Motor neuron (in vitro differentiated cells): ENCODE results near the gene MOXD1. TPM values are rescaled to one million over a fixed set of nuclear protein-coding genes. Genes with fewer than 3 reads are reported as not detected.

Source experiments
- ATAC-seq, 8 experiments: fragments of 200-7000 bp; cut with Tn5 transposase; replicated peaks in 6 of 8; 2 replicates each; pipeline ENCODE4 v1.8.0; 2021; ENCODE audit warnings: mild to moderate bottlenecking in 8 of 8, moderate library complexity in 8 of 8
- H3K27ac ChIP-seq, 2 donors: fragments of 250-450 bp; sonication (Bioruptor Pico); 2 replicates each; pipeline ENCODE4 v1.9.0; 2021; ENCODE audit warnings: antibody characterized with exemption in 2 of 2, mild to moderate bottlenecking in 2 of 2, moderate library complexity in 1 of 2
- H3K4me1 ChIP-seq, 2 donors: fragments of 250-450 bp; sonication (Bioruptor Pico); replicated peaks in 1 of 2; 2 replicates each; pipeline ENCODE4 v1.6.1; 2021; ENCODE audit warnings: antibody characterized with exemption in 2 of 2, mild to moderate bottlenecking in 2 of 2, moderate library complexity in 1 of 2
- H3K4me3 ChIP-seq, 5 donors: fragments of 250-450 bp; sonication (Bioruptor Pico); 2 replicates each; pipeline ENCODE4 v1.9.0; 2021; ENCODE audit warnings: antibody characterized with exemption in 5 of 5, mild to moderate bottlenecking in 5 of 5, moderate library complexity in 4 of 5
- whole genome bisulfite sequencing, 10 experiments: fragments of 450-650 bp; shearing (Covaris generic); methylation state at CpG; one replicate each; pipeline ENCODE4 v1.0.0; 2022; 5-methylcytosine and 5-hydroxymethylcytosine counted together
- in situ Hi-C, 9 experiments: fragments of 400-800 bp; cut with MboI; loops; one replicate each; pipeline ENCODE4 v1.15.0; 2021; ENCODE audit warnings: low sequenced_read_pairs in 9 of 9, low pct_unique_long_range_greater_than_20kb in 2 of 9; ENCODE audit not compliant: unreplicated experiment in 9 of 9
- total RNA-seq, 8 experiments: library from RNA; unstranded; fragments of 300-600 nt; gene quantifications; 2 replicates each; pipeline versions ENCODE4 v1.2.3 to v1.2.4, GENCODE V29; 2022

The MOXD1 gene
- total RNA-seq, 8 experiments from 2014 or later = 12.8 to 69.8 (median 29.3) TPM; not detected in 2

GRCh38 chr6:132391391-132392269 is 9.6 kb downstream of the MOXD1 start:
- H3K4me3 ChIP-seq = peak overlapping the region in 3 of 5 donors; percentile 12 to 23 (median 21)
- H3K27ac ChIP-seq = peak overlapping the region; percentile 42 to 45
- WGBS, 10 experiments = 8 to 90% (median 35%) methylated on average over 3 to 11 of the region's 12 CpGs
- peak; percentile 29 to 91 (median 79) for ATAC-seq
- in situ Hi-C loops = no loop called here
- peaks cover 9 to 31% of the 10 kb centered on the region in 2 donors for H3K4me1 ChIP-seq

- no peak overlapping the region for H3K27ac ChIP-seq
- in situ Hi-C loops = no loop called here
Measured at GRCh38 chr6:132390451-132390850, 10.8 kb downstream of the MOXD1 start.

GRCh38 chr6:132390017-132390416 is 11.3 kb downstream of the MOXD1 start:
- Histone ChIP-seq H3K4me1 (peaks cover 9 to 31% of the 10 kb centered on the region in 2 donors), H3K27ac (no peak overlapping the region), H3K4me3 (no peak overlapping the region)
- WGBS, 10 experiments = 69 to 100% (median 83%) methylated on average over 1 to 4 of the region's 4 CpGs
- ATAC-seq = no peak
- in situ Hi-C loops = no loop called here

More at GRCh38 chr6:132390451-132390850, 10.8 kb downstream of the MOXD1 start:
- ATAC-seq = peak in 1 of 8 experiments; percentile 23
- 20 to 100% (median 84%) methylated on average over 1 to 4 of the region's 4 CpGs for WGBS, 10 experiments
- Histone ChIP-seq H3K4me1 (peaks cover 9 to 31% of the 10 kb centered on the region in 2 donors), H3K4me3 (no peak overlapping the region)

- WGBS, 10 experiments = 0 to 89% (median 69%) methylated on average over 1 to 3 of the region's 3 CpGs; no CpG with 5 or more reads in 1 of the 10 experiments
- Histone ChIP-seq H3K4me3 (no peak overlapping the region), H3K4me1 (peaks cover 9 to 29% of the 10 kb centered on the region in 2 donors), H3K27ac (no peak overlapping the region)
- in situ Hi-C loops = no loop called here
- ATAC-seq = peak in 3 of 8 experiments; percentile 59 to 84 (median 81)
Measured at GRCh38 chr6:132388291-132388690, 13.0 kb downstream of the MOXD1 start.

DNA sequence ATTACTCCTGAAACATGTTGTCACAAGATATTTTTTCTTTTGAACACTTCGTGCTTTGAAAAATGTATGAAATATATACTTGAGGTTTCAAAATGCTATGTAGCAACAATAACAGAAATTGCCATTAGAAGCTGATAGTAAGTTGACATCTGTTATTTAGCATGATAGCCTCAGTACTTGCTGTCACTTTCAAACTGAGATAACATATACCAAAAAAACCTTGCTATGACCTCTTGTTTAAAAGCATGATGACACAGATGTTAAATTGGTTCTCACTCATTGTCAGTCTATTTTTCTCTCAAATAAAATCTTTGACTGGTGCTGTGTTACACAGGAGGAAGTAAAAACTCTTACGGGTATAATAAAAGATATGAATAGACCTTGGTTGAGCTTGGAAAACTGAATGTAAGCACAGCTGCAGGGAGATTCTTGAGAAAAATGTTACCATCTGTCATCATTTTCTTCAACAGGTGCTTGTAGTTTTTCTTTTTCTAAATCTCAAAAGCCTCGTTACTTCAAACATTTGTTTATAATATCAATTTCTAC is 18.6 kb downstream of the MOXD1 start:
- H3K4me3 ChIP-seq = no peak overlapping the region
- in situ Hi-C loops = no loop called here
- 28 to 86% (median 64%) methylated on average over 1 to 3 of the region's 3 CpGs for WGBS, 10 experiments
- no peak overlapping the region for H3K27ac ChIP-seq
- H3K4me1 ChIP-seq = no peaks in the 10 kb centered on the region
- ATAC-seq = no peak

- in situ Hi-C loops = no loop called here
- H3K4me1 ChIP-seq = no peaks in the 10 kb centered on the region
- no peak overlapping the region for H3K4me3 ChIP-seq
- 0 to 91% (median 36%) methylated on average over 1 of the region's 1 CpG; no CpG with 5 or more reads in 2 of the 10 experiments for WGBS, 10 experiments
- no peak overlapping the region for H3K27ac ChIP-seq
- no peak for ATAC-seq
Measured at GRCh38 chr6:132381381-132381780, 19.9 kb downstream of the MOXD1 start.

DNA sequence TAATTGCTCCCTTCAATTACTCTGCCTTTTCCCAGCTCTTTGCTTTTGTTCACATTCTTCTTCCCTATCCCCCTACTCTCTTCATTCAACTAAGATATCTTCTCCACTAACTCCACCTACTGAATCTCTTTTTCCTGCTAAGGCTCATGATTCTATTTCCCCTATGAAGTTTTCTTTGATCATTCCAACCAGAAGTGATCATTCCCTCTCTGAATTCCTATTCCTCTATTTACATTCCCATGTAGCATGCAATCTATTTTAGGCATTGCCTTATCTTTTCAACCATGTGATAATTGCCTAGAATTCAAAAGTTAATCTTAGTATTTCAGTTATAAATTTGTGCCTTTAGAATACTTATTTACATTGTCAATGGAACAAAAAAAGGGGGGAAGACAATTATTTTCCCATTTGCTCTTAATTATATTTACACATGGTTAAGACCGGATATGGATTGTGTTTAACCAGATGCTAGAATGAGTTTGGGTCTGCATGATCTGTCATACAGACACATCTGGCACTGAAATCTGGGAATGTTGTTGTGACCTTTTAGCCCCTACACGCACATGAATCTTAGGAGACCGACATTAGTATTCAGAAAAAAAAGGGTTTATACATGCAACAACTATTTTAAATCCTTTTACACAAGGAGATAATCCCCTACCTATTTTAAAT is 20.8 kb downstream of the MOXD1 start:
- Histone ChIP-seq H3K4me3 (no peak overlapping the region), H3K27ac (no peak overlapping the region), H3K4me1 (no peaks in the 10 kb centered on the region)
- 0 to 100% (median 45%) methylated on average over 1 to 3 of the region's 3 CpGs; no CpG with 5 or more reads in 1 of the 10 experiments for WGBS, 10 experiments
- ATAC-seq = no peak
- in situ Hi-C loops = no loop called here

- Histone ChIP-seq H3K27ac (no peak overlapping the region), H3K4me3 (no peak overlapping the region), H3K4me1 (peaks cover 7 to 20% of the 10 kb centered on the region in 2 donors)
- in situ Hi-C loops = no loop called here
- WGBS, 10 experiments = 17 to 100% (median 81%) methylated on average over 1 to 4 of the region's 4 CpGs; no CpG with 5 or more reads in 2 of the 10 experiments
- peak in 2 of 8 experiments; percentile 72 to 82 for ATAC-seq
Measured at GRCh38 chr6:132369526-132369925, 31.7 kb downstream of the MOXD1 start.

DNA sequence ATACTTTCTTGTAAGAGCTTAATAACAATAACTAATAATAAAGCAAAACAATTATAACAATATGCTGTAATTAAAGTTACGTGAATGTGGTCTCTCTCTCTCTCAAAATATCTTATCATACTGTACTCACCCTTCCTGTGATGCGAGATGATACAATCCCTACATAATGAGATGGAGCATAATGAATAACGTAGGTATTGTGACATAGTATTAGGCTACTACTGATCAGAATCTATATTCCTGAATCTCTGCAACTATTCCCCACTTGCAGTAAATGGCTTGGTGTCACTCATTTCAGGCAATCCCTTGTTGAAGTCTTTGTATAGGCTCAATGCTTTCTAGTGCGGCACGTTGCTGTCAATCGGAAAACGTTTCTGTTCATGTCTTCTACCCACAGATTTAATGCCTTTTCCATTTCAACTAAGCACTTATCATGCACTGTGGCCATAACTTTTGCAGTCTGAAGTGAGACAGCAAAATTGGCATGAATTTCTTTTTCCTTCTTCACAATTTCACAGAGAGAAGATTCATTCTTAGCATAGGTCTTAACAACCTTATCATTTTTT is 32.3 kb downstream of the MOXD1 start:
- ATAC-seq = no peak
- no peak overlapping the region for H3K4me3 ChIP-seq
- in situ Hi-C loops = no loop called here
- WGBS, 10 experiments = 43 to 97% (median 84%) methylated on average over 3 to 7 of the region's 7 CpGs
- peaks cover 7 to 20% of the 10 kb centered on the region in 2 donors for H3K4me1 ChIP-seq
- no peak overlapping the region for H3K27ac ChIP-seq

- Histone ChIP-seq H3K4me1 (peaks cover 7 to 20% of the 10 kb centered on the region in 2 donors), H3K27ac (no peak overlapping the region), H3K4me3 (no peak overlapping the region)
- 0 to 62% (median 10%) methylated on average over 1 to 4 of the region's 4 CpGs; no CpG with 5 or more reads in 1 of the 10 experiments for WGBS, 10 experiments
- ATAC-seq = peak in 5 of 8 experiments; percentile 54 to 84 (median 76)
- in situ Hi-C loops = no loop called here
Measured at GRCh38 chr6:132365281-132365907, 35.9 kb downstream of the MOXD1 start.

DNA sequence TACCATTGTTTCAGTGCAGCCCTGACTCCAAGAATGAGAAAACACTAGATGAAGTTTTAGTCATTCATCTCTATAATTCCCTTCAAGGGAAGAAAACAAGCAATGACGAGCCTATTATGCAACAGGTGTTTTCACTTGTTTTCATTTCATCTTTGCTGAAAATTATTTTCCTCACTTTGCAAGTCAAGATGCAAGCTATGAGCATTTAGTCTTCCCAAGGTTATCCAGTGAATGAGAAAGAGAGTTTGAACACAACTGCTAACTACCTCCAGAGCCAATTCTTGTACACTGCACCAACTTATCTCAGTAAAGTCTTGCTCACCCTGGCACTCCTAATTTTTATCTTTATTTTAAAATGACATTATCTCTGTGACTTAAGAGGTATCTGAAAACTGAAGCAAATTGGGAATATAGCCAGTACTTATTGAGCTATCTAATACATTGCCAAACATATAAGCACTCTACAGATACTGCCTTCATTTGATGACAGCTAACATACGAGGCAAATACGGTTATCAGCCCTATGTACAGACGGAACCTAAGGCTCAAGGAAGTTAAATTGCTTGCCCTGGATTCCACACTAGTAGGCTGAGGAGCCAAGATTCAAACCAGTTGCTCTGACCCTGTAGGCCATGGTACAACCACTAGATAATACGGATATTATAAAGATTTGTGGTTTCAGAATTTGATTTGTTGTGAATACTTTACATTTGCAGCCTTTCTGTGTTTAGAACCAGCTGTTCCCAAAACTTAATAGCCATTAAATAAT is 36.8 kb downstream of the MOXD1 start:
- H3K4me1 ChIP-seq = peaks cover 7 to 20% of the 10 kb centered on the region in 2 donors
- no peak for ATAC-seq

More for the DNA sequence above, 36.8 kb downstream of the MOXD1 start:
- no peak overlapping the region for H3K27ac ChIP-seq
- in situ Hi-C loops = no loop called here
- no peak overlapping the region for H3K4me3 ChIP-seq
- WGBS, 10 experiments = 14 to 100% (median 82%) methylated on average over 1 to 5 of the region's 5 CpGs; no CpG with 5 or more reads in 2 of the 10 experiments
